ENCODE data around the gene FGFRL1. TPM values are rescaled to one million over a fixed set of nuclear protein-coding genes. Genes with fewer than 3 reads are reported as not detected.

The FGFRL1 gene
- polyA plus RNA-seq (ENCODE audit: insufficient read length in 4 of 4), result 10 to 100 TPM; 33.3 to 45.2 (median 35.5) TPM

GRCh38 chr4:1011022-1011665 is at the start of gene FGFRL1:
FGFRL1 (plus strand) TSS chr4:1011626; CDS start chr4:1012486, 860 bp downstream.
- peak in 3 of 4 donors; percentile 72 to 77 (median 74) for DNase-seq (ENCODE audit: low read depth in 4 of 4, low spot score in 3 of 4)

GRCh38 chr4:962231-963208 is 48.9 kb upstream of the FGFRL1 start:
- DNase-seq (ENCODE audit: low read depth in 4 of 4, low spot score in 3 of 4), result no peak

- no peak for DNase-seq (ENCODE audit: low read depth in 4 of 4, low spot score in 3 of 4)
Measured at GRCh38 chr4:963276-964225, 47.9 kb upstream of the FGFRL1 start.

- no peak for DNase-seq (ENCODE audit: low read depth in 4 of 4, low spot score in 3 of 4)
Measured at GRCh38 chr4:964346-965025, 46.9 kb upstream of the FGFRL1 start.

- no peak for DNase-seq (ENCODE audit: low read depth in 4 of 4, low spot score in 3 of 4)
Measured at GRCh38 chr4:965048-965765, 46.2 kb upstream of the FGFRL1 start.

GRCh38 chr4:965766-966134 is 45.7 kb upstream of the FGFRL1 start:
- DNase-seq (ENCODE audit: low read depth in 4 of 4, low spot score in 3 of 4), result no peak

- no peak for DNase-seq (ENCODE audit: low read depth in 4 of 4, low spot score in 3 of 4)
Measured at GRCh38 chr4:966266-967112, 44.9 kb upstream of the FGFRL1 start.

- no peak for DNase-seq (ENCODE audit: low read depth in 4 of 4, low spot score in 3 of 4)
Measured at GRCh38 chr4:967113-968104, 44.0 kb upstream of the FGFRL1 start.

- DNase-seq (ENCODE audit: low read depth in 4 of 4, low spot score in 3 of 4), result no peak
Measured at GRCh38 chr4:968221-968620, 43.2 kb upstream of the FGFRL1 start.

- DNase-seq (ENCODE audit: low read depth in 4 of 4, low spot score in 3 of 4), result no peak
Measured at GRCh38 chr4:968621-969394, 42.6 kb upstream of the FGFRL1 start.

GRCh38 chr4:970046-970745 is 41.2 kb upstream of the FGFRL1 start:
- DNase-seq (ENCODE audit: low read depth in 4 of 4, low spot score in 3 of 4), result no peak

GRCh38 chr4:970854-971520 is 40.4 kb upstream of the FGFRL1 start:
- no peak for DNase-seq (ENCODE audit: low read depth in 4 of 4, low spot score in 3 of 4)

GRCh38 chr4:971666-972500 is 39.5 kb upstream of the FGFRL1 start:
- no peak for DNase-seq (ENCODE audit: low read depth in 4 of 4, low spot score in 3 of 4)

- DNase-seq (ENCODE audit: low read depth in 4 of 4, low spot score in 3 of 4), result no peak
Measured at GRCh38 chr4:972651-973424, 38.6 kb upstream of the FGFRL1 start.
